ENCODE measurements around the gene CDH12.
"Not testable (repeated sequence)": the region's sequence is repeated elsewhere in the genome, so short reads cannot be mapped to it uniquely, and the experiment has no call there.

DNA sequence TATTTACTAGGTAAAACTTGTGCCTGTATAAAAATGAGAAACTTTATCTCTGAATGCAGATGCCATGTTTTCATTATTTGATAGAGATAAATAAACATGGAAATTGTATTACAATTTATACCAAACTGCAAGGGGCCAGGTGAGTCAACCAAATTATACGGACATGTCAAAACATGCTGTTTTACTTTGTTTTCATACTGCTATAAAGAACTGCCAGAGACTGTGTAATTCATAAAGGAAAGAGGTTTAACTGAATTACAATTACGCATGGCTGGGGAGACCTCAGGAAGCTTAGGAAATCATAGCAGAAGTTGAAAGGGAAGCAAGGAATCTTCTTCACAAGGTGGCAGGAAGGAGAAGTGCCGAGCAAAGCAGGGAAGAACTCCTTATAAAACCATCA lies 840.3 kb downstream of the CDH12 start:
- TF ChIP-seq CTCF (IDR thresholded peaks at IDR 0.05; ENCODE audit: insufficient read depth, low read length, poor library complexity, severe bottlenecking); EZH2phosphoT487 (conservative IDR thresholded peaks at IDR 0.05; ENCODE audit: low read length): not testable (repeated sequence)
